ENCODE measurements around the gene MAN1A1. TPM values are rescaled to one million over a fixed set of nuclear protein-coding genes. Genes with fewer than 3 reads are reported as not detected.

The MAN1A1 gene
- total RNA-seq, 2 donors from 2014 or later = 24.8 to 35.8 TPM

- TF ChIP-seq CTCF (IDR thresholded peaks at IDR 0.05) = no peak
- no peak for DNase-seq (ENCODE audit: low spot score)
- no peak overlapping the region for H3K27ac ChIP-seq
- no peaks in the 10 kb centered on the region for H3K27me3 ChIP-seq
- H3K4me3 ChIP-seq = no peak overlapping the region
- H3K4me1 ChIP-seq = no peaks in the 10 kb centered on the region
- H3K36me3 ChIP-seq = no peaks in the 10 kb centered on the region
- H3K9me3 ChIP-seq = peaks cover 0 to 13% of the 10 kb centered on the region in 2 donors
Observed at GRCh38 chr6:119273272-119274196, 76.0 kb downstream of the MAN1A1 start.

GRCh38 chr6:119270545-119270944, 79.0 kb downstream of the MAN1A1 start:
- no peak for DNase-seq (ENCODE audit: low spot score)
- H3K27ac ChIP-seq = no peak overlapping the region
- H3K9me3 ChIP-seq = peaks cover 0 to 13% of the 10 kb centered on the region in 2 donors
- no peaks in the 10 kb centered on the region for H3K4me1 ChIP-seq
- no peaks in the 10 kb centered on the region for H3K36me3 ChIP-seq
- no peak for TF ChIP-seq CTCF (IDR thresholded peaks at IDR 0.05)
- H3K27me3 ChIP-seq = no peaks in the 10 kb centered on the region
- no peak overlapping the region for H3K4me3 ChIP-seq

GRCh38 chr6:119269266-119270103, 80.1 kb downstream of the MAN1A1 start:
- no peak for TF ChIP-seq CTCF (IDR thresholded peaks at IDR 0.05)
- Histone ChIP-seq H3K27me3 (no peaks in the 10 kb centered on the region), H3K4me1 (no peaks in the 10 kb centered on the region), H3K9me3 (peaks cover 0 to 13% of the 10 kb centered on the region in 2 donors), H3K4me3 (no peak overlapping the region), H3K36me3 (no peaks in the 10 kb centered on the region), H3K27ac (no peak overlapping the region)
- DNase-seq (ENCODE audit: low spot score) = no peak

DNA sequence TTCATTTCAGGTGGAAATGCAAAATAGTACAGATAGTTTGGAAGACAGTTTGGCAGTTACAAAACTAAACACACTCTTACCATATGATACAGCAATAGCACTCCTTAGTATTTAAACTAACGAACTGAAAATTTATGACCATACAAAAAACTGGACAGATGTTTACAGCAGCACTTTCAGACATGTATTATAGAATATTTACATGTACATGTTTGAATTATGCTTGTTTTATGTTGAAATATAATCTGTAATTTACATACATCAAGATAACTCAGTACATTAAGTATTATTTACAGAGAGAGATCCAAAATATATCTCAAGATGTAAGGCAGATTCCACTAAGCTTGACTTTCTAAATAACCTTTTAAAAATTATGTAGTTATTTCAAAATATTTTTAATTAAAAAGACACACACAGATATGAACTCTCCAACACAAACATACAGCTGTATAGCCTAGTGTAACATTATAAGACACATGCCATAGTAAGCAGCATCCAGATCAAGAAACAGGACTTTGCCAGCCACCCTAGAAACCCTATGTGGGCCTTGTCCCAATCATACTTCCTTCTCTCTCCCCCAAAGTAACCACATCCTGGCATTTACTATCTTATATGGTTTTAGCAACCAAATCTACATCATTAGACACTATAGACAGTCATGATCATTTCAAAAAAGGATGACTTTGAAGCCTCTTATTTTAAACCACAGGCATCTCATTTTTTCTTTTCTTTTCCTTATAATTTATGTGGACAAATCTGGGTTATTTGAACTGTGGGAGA, 82.2 kb downstream of the MAN1A1 start:
- H3K27ac ChIP-seq = no peak overlapping the region
- no peak overlapping the region for H3K4me3 ChIP-seq
- no peak for TF ChIP-seq CTCF (IDR thresholded peaks at IDR 0.05)
- no peaks in the 10 kb centered on the region for H3K27me3 ChIP-seq
- no peaks in the 10 kb centered on the region for H3K4me1 ChIP-seq
- DNase-seq (ENCODE audit: low spot score) = no peak
- H3K9me3 ChIP-seq = peaks cover 0 to 13% of the 10 kb centered on the region in 2 donors
- no peaks in the 10 kb centered on the region for H3K36me3 ChIP-seq

DNA sequence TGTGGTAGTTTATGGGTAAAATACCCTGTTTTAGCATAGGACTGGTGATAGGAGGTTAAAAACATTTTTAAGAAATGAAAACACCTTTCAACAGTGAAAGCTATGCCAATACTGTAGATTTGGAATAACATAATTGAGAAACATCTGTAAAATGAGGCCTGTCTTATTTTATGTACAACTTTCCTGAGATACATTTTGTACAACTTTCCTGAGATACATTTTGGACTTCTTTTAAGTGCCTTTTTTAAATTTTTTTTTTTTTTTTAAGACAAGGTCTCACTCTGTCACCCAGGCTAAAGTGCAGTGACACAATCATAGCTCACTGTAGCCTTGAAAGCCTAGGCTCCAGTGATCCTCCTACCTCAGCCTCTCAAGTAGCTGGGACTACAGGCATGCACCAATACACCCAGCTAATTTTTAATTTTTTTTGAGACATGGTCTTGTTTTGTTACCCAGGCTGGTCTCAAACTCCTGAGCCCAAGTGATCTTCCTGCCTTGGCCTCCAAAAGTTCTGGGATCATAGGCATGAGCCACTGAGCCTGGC, 84.6 kb downstream of the MAN1A1 start:
- Histone ChIP-seq H3K36me3 (no peaks in the 10 kb centered on the region), H3K4me1 (no peaks in the 10 kb centered on the region), H3K27ac (no peak overlapping the region), H3K9me3 (peaks cover 0 to under 1% of the 10 kb centered on the region in 2 donors), H3K4me3 (no peak overlapping the region), H3K27me3 (no peaks in the 10 kb centered on the region)
- no peak for DNase-seq (ENCODE audit: low spot score)
- TF ChIP-seq CTCF (IDR thresholded peaks at IDR 0.05) = no peak

All from right atrium auricular region (tissue), 2 donors.